ENCODE measurements around the gene ZKSCAN8. TPM values are rescaled to one million over a fixed set of nuclear protein-coding genes. Genes with fewer than 3 reads are reported as not detected.

Gene ZKSCAN8
- total RNA-seq, 1 experiment from 2014 or later = 25.4 TPM

DNA sequence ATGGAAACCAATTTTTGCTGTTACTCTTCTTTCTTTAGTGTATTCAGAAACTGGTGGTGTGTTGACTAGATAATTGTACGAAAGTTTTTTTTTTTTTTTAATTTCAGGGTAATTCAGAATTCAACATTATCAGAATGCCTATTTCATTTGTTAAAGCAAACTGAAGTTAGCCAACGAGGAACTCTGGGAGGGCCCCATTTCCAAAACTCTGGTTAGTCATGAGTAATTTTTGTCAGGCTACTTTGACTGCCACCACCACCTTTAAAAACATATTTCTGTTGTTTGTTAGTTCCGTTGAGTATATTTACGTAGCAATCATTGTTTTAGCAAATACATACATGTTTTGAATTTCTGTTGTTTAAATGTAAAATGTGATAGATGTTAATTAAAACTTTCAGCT, 763 bp downstream of the ZKSCAN8 start:
- H3T11ph ChIP-seq (ENCODE audit: low read length) = no peak overlapping the region
- no peak overlapping the region for H3K27ac ChIP-seq (ENCODE audit: insufficient read length, low read depth, low read length)
- H2BK5ac ChIP-seq (ENCODE audit: insufficient read length, low read length) = no peak overlapping the region
- no peaks in the 10 kb centered on the region for H3K9me3 ChIP-seq (ENCODE audit: control insufficient read depth, low read depth, low read length)
- H2AK5ac ChIP-seq (ENCODE audit: insufficient read length, low read length) = no peak overlapping the region
- H3K14ac ChIP-seq (ENCODE audit: insufficient read depth, low read length) = no peak overlapping the region
- peaks cover 4% of the 10 kb centered on the region; the same call in 1 of the 2 replicates for H3K4me1 ChIP-seq (ENCODE audit: insufficient read depth, low read length)
- no peak overlapping the region for H2BK12ac ChIP-seq (ENCODE audit: insufficient read length, low read depth, low read length)
- H3K79me2 ChIP-seq (ENCODE audit: insufficient read depth, low read length) = peaks cover 4% of the 10 kb centered on the region; the same call in 1 of the 2 replicates
- no CpG with 5 or more reads among the region's 4 CpGs for WGBS (ENCODE audit: extremely low coverage, insufficient read length, low lambda C conversion rate)
- peaks cover 23% of the 10 kb centered on the region for H3K27me3 Mint-ChIP-seq (ENCODE audit: low read depth)
- TF ChIP-seq, protein P1, sequence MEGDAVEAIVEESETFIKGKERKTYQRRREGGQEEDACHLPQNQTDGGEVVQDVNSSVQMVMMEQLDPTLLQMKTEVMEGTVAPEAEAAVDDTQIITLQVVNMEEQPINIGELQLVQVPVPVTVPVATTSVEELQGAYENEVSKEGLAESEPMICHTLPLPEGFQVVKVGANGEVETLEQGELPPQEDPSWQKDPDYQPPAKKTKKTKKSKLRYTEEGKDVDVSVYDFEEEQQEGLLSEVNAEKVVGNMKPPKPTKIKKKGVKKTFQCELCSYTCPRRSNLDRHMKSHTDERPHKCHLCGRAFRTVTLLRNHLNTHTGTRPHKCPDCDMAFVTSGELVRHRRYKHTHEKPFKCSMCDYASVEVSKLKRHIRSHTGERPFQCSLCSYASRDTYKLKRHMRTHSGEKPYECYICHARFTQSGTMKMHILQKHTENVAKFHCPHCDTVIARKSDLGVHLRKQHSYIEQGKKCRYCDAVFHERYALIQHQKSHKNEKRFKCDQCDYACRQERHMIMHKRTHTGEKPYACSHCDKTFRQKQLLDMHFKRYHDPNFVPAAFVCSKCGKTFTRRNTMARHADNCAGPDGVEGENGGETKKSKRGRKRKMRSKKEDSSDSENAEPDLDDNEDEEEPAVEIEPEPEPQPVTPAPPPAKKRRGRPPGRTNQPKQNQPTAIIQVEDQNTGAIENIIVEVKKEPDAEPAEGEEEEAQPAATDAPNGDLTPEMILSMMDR (conservative IDR thresholded peaks at IDR 0.05) = no peak
- no peak overlapping the region for H2BK20ac ChIP-seq (ENCODE audit: low read depth, low read length, poor library complexity, severe bottlenecking)
- peak overlapping the region; percentile 55 for H3K4me2 ChIP-seq (ENCODE audit: insufficient read depth, insufficient read length, low read length)
- no peak overlapping the region for H4K8ac ChIP-seq (replicated peaks; ENCODE audit: insufficient read length, low read depth, low read length)
- no peak overlapping the region for H2AFZ ChIP-seq (ENCODE audit: low read length)
- H3K27ac Mint-ChIP-seq = peak overlapping the region; percentile 92 to 97 (median 93); a peak in 6 of 7 replicates
- peaks cover 11 to 18% of the 10 kb centered on the region in 2 experiments for H3K4me1 Mint-ChIP-seq
- H3K4me3 Mint-ChIP-seq = peak overlapping the region; percentile 94 to 98
- DNase-seq = no peak
- H3K56ac ChIP-seq (ENCODE audit: insufficient read length, low read depth, low read length) = no peak overlapping the region
- H3K18ac ChIP-seq (ENCODE audit: insufficient read length, low read depth, low read length) = no peak overlapping the region
- H2BK120ac ChIP-seq (ENCODE audit: low read depth, low read length, poor library complexity, severe bottlenecking) = no peak overlapping the region
- H3K9ac ChIP-seq (ENCODE audit: extremely low read depth, insufficient read length, low read length) = peak overlapping the region; percentile 93
- H3K79me1 ChIP-seq (ENCODE audit: insufficient read depth, low read depth, low read length, poor library complexity, severe bottlenecking) = no peaks in the 10 kb centered on the region
- peaks cover 7 to 27% (median 21%) of the 10 kb centered on the region in 3 experiments; a peak in 6 of 7 replicates for H3K36me3 Mint-ChIP-seq (ENCODE audit: insufficient read depth in 1 of 3, low read depth in 3 of 3)
- H3K9me3 Mint-ChIP-seq = no peaks in the 10 kb centered on the region
- H3K27me3 ChIP-seq (ENCODE audit: insufficient read depth, low read length) = no peaks in the 10 kb centered on the region; the same call in 1 of the 2 replicates
- no peak overlapping the region for H4K5ac ChIP-seq (ENCODE audit: insufficient read length, low read depth, low read length)
- H4K91ac ChIP-seq (ENCODE audit: insufficient read length, low read depth, low read length) = no peak overlapping the region
- H3K23me2 ChIP-seq (ENCODE audit: insufficient read length, low read depth, low read length, poor library complexity, severe bottlenecking) = peaks cover 4% of the 10 kb centered on the region
- H4K20me1 ChIP-seq (ENCODE audit: control insufficient read depth, insufficient read depth, insufficient read length) = no peaks in the 10 kb centered on the region
- H3K4ac ChIP-seq (ENCODE audit: low read depth, low read length) = no peak overlapping the region
- H2BK15ac ChIP-seq (ENCODE audit: low read depth, low read length) = no peak overlapping the region
- H3K23ac ChIP-seq (ENCODE audit: insufficient read length, low read depth, low read length) = no peak overlapping the region
